NB4 (cell line): ENCODE data around the gene SRGAP3.

ENCODE experiments used
- DNase-seq: peaks from one replicate; pipeline ENCODE4 v3.0.0; 2010; ENCODE audit warnings: low read depth
- H3K4me3 ChIP-seq: one replicate; pipeline ENCODE4 v1.5.1; 2011; ENCODE audit warnings: mild to moderate bottlenecking, low read depth, low read length, moderate library complexity
- MAX ChIP-seq: IDR thresholded peaks from 2 replicates; pipeline ENCODE4 v1.6.1; 2011; ENCODE audit warnings: low read depth, low read length
- MYC ChIP-seq: IDR thresholded peaks from 2 replicates; pipeline ENCODE4 v1.6.1; 2011; ENCODE audit warnings: low read depth, low read length
- POLR2A ChIP-seq: IDR thresholded peaks from 2 replicates; pipeline ENCODE4 v1.6.1; 2011; ENCODE audit warnings: mild to moderate bottlenecking; ENCODE audit not compliant: insufficient read length; ENCODE audit errors: extremely low read depth
- TF ChIP-seq, protein P1 (sequence below): IDR thresholded peaks from one replicate; pipeline ENCODE4 v1.5.1; 2012; ENCODE audit warnings: low read depth, low read length

Gene SRGAP3

DNA sequence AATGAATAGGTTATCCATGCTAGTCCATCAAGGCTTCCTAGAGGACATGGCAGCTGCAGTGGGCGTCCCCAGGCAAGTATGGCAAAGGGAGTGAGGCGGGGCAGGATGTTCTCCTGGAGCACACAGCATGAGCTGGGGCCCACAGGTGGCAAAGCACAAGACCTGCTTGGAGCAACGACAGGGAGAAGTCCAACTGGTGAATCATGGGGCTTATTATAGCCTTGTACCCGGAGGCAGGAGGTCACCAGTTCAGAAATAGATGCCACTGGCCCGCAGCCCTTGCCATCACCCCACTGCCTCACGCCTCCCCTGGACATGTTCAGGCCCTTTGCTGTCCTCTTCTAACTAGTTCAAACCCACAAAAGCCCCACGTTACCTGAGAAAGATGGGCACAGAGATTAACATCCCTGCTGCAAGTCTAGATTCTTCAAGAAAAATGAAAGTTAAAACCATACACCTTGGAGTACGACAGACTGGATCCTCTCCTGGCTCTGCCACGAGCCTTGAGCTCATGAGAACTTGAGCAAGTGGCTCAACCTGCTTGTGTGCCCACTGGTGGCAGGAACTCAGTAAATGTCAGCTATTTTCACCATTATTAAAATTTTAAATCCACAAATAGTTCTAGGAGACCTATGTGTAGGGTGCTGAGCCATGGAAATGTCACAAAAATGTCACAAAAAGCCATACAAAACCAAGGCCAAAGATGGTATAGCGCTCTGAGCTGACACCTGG, 1.8 kb upstream of the SRGAP3 start:
- DNase-seq: no peak
- no peak overlapping the region for H3K4me3 ChIP-seq
- TF ChIP-seq MAX: no peak
- TF ChIP-seq, protein P1, sequence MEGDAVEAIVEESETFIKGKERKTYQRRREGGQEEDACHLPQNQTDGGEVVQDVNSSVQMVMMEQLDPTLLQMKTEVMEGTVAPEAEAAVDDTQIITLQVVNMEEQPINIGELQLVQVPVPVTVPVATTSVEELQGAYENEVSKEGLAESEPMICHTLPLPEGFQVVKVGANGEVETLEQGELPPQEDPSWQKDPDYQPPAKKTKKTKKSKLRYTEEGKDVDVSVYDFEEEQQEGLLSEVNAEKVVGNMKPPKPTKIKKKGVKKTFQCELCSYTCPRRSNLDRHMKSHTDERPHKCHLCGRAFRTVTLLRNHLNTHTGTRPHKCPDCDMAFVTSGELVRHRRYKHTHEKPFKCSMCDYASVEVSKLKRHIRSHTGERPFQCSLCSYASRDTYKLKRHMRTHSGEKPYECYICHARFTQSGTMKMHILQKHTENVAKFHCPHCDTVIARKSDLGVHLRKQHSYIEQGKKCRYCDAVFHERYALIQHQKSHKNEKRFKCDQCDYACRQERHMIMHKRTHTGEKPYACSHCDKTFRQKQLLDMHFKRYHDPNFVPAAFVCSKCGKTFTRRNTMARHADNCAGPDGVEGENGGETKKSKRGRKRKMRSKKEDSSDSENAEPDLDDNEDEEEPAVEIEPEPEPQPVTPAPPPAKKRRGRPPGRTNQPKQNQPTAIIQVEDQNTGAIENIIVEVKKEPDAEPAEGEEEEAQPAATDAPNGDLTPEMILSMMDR: no peak
- no peak for TF ChIP-seq MYC
- no peak for TF ChIP-seq POLR2A

- TF ChIP-seq, protein P1: peak; percentile 30
- no peak for TF ChIP-seq MYC
- H3K4me3 ChIP-seq: no peak overlapping the region
- DNase-seq: peak; percentile 43
Observed at GRCh38 chr3:9250236-9250635, 790 bp upstream of the SRGAP3 start.

- H3K4me3 ChIP-seq: peak overlapping the region; percentile 69
- no peak for TF ChIP-seq MAX
- DNase-seq: no peak
Observed at GRCh38 chr3:9248522-9249271, 749 bp downstream of the SRGAP3 start.

GRCh38 chr3:9247941-9248521, 1.4 kb downstream of the SRGAP3 start:
- TF ChIP-seq MAX: no peak
- no peak for TF ChIP-seq MYC
- TF ChIP-seq POLR2A: no peak
- TF ChIP-seq, protein P1: no peak
- no peak overlapping the region for H3K4me3 ChIP-seq
- no peak for DNase-seq

DNA sequence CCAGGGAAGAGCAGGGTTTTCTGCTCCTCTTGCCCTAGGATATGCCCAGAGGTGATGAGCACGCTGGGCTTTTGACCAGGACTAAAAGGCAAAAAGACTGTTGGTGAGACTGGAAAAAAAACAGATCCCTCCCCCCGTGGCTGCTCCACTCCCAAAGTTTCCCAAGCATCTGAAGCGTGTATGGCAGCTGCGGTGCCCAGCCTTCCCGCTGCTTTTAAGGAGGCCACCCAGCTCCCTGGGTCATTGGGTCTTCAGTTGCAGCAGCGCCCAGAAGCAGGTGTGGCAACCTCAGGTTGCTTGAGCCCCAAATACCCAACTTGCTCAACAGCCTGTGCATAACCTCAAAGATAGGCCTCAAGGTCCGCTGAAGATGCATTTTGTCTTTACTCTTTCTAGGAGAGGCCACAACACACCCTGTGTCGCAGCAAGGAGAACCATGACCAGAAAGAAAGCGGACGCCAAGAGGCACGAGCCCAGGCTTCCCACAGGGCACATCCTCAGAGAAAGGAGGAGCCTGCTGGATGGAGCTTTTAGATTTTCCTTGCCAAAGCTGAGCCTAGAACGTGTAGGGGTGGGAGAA, 2.0 kb downstream of the SRGAP3 start:
- no peak for TF ChIP-seq MYC
- TF ChIP-seq, protein P1: no peak
- no peak for DNase-seq
- H3K4me3 ChIP-seq: no peak overlapping the region

DNA sequence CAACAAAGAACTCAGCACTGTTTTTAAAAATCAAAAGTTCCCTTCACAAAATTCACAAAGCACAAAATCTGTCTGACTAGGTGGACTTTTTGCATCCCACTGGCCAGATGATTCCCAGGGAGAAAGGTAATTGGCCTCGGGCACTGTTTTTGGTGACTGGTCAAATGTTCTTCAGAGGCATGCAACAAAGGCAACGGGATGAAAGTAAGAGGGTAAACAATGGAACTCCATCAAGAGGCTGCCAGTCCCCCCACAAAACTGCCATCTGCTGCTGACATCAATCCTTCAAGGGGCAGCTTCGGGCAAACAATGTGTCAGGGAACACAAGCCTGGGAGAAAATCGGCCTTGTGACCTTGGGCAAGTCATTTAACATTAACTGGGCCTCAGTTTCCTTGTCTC, 3.3 kb downstream of the SRGAP3 start:
- H3K4me3 ChIP-seq: no peak overlapping the region
- TF ChIP-seq MYC (no peak), POLR2A (no peak), MAX (no peak)
- TF ChIP-seq, protein P1: no peak

More for the DNA sequence above, 3.3 kb downstream of the SRGAP3 start:
- DNase-seq: no peak
